ENCODE measurements around the gene FER.

FER gene

DNA sequence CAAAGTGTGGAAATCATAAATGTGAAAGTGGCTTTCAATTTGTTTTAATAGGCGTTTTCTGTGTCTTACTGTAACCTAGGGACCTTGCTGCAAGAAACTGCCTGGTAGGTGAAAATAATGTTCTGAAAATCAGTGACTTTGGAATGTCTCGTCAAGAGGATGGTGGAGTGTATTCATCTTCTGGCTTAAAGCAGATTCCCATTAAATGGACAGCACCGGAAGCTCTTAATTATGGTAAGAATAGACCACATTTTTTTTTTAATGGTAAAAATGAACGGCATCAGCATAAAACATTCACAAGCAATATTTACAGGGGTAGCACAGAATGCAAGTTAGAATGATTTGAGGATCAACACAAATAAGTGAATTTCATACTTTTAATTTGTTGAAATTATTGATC, 433.0 kb downstream of the FER start:
- H3K9me3 ChIP-seq: no peaks in the 10 kb centered on the region
- TF ChIP-seq, protein P1, sequence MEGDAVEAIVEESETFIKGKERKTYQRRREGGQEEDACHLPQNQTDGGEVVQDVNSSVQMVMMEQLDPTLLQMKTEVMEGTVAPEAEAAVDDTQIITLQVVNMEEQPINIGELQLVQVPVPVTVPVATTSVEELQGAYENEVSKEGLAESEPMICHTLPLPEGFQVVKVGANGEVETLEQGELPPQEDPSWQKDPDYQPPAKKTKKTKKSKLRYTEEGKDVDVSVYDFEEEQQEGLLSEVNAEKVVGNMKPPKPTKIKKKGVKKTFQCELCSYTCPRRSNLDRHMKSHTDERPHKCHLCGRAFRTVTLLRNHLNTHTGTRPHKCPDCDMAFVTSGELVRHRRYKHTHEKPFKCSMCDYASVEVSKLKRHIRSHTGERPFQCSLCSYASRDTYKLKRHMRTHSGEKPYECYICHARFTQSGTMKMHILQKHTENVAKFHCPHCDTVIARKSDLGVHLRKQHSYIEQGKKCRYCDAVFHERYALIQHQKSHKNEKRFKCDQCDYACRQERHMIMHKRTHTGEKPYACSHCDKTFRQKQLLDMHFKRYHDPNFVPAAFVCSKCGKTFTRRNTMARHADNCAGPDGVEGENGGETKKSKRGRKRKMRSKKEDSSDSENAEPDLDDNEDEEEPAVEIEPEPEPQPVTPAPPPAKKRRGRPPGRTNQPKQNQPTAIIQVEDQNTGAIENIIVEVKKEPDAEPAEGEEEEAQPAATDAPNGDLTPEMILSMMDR (IDR thresholded peaks at IDR 0.05): no peak
- H3K4me1 ChIP-seq (ENCODE audit: control insufficient read depth in 1 of 2, insufficient read depth in 1 of 2, low read depth in 1 of 2, low read length in 1 of 2): no peaks in the 10 kb centered on the region
- H3K27ac ChIP-seq: no peak overlapping the region
- H3K4me3 ChIP-seq (ENCODE audit: low read depth in 1 of 2, low read length in 1 of 2): no peak overlapping the region
- H3K27me3 ChIP-seq: no peaks in the 10 kb centered on the region
- no peaks in the 10 kb centered on the region for H3K36me3 ChIP-seq

DNA sequence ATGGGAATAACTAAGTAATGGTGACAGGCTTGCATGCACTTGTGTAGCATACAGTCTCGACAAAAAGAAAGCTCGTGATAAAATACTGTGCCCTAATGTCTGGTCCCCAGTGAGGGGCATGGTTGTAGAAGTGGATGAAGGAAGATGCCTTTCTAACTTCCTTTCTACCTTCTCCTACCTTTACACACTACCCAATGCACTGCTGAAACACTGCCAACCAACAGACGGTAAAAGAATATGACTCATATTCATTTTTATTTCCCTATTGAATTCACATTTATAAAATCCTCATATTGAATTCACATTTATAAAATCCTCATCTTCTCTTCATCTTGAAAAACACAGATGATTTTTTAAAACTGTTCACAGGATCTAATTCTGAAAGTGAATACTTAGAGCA, 439.1 kb downstream of the FER start:
- TF ChIP-seq, protein P1 (IDR thresholded peaks at IDR 0.05): no peak
- no peaks in the 10 kb centered on the region for H3K4me1 ChIP-seq (ENCODE audit: control insufficient read depth in 1 of 2, insufficient read depth in 1 of 2, low read depth in 1 of 2, low read length in 1 of 2)

GRCh38 chr5:109191153-109191558, 443.5 kb downstream of the FER start:
- Histone ChIP-seq H3K4me1 (ENCODE audit: control insufficient read depth in 1 of 2, insufficient read depth in 1 of 2, low read depth in 1 of 2, low read length in 1 of 2) (no peaks in the 10 kb centered on the region), H3K4me3 (ENCODE audit: low read depth in 1 of 2, low read length in 1 of 2) (no peak overlapping the region), H3K27ac (no peak overlapping the region), H3K27me3 (no peaks in the 10 kb centered on the region), H3K36me3 (no peaks in the 10 kb centered on the region), H3K9me3 (no peaks in the 10 kb centered on the region)
- TF ChIP-seq, protein P1 (IDR thresholded peaks at IDR 0.05): no peak

More for the DNA sequence above, 439.1 kb downstream of the FER start:
- Histone ChIP-seq H3K27me3 (no peaks in the 10 kb centered on the region), H3K4me3 (ENCODE audit: low read depth in 1 of 2, low read length in 1 of 2) (no peak overlapping the region), H3K27ac (no peak overlapping the region), H3K9me3 (no peaks in the 10 kb centered on the region), H3K36me3 (no peaks in the 10 kb centered on the region)

- Histone ChIP-seq H3K9me3 (no peaks in the 10 kb centered on the region), H3K36me3 (no peaks in the 10 kb centered on the region), H3K4me3 (ENCODE audit: low read depth in 1 of 2, low read length in 1 of 2) (no peak overlapping the region), H3K27ac (no peak overlapping the region), H3K27me3 (no peaks in the 10 kb centered on the region), H3K4me1 (ENCODE audit: control insufficient read depth in 1 of 2, insufficient read depth in 1 of 2, low read depth in 1 of 2, low read length in 1 of 2) (no peaks in the 10 kb centered on the region)
- TF ChIP-seq, protein P1 (IDR thresholded peaks at IDR 0.05): no peak
Observed at GRCh38 chr5:109192027-109192426, 444.3 kb downstream of the FER start.

DNA sequence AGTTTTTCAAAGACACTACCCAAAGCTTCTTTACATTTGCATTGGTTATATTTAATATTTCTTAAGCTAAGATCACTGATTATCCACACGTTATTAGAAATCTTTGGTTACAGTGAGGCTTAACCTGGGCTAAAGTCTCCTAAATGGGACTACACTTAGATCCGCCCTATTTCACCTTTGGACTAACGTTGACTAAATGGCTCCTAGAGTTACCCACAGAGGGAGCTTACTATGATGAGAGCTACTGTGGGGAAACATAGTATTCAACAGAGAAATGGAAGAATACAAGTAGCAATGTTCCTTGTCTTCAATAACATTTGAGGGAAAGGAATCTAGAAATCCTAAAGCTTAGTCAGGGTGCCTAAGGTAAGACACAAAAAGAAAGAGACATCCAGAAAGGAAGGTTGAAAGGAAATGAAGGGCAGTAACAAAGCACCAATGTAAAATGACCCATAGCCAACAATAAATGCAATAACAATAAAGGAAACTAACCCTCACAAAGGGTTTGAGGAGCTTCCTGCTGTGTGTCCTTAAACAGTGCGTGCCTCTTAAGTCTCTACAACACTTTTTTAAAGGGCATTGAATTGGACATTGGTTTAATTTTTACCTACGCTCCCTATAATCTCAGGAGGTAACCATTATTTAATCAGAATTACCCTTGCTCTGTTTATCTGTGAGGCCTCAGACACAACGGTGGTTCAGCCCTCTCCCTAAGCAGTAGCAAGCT, 445.0 kb downstream of the FER start:
- TF ChIP-seq, protein P1 (IDR thresholded peaks at IDR 0.05): no peak
- Histone ChIP-seq H3K27me3 (no peaks in the 10 kb centered on the region), H3K27ac (no peak overlapping the region), H3K4me1 (ENCODE audit: control insufficient read depth in 1 of 2, insufficient read depth in 1 of 2, low read depth in 1 of 2, low read length in 1 of 2) (no peaks in the 10 kb centered on the region), H3K36me3 (no peaks in the 10 kb centered on the region), H3K9me3 (no peaks in the 10 kb centered on the region), H3K4me3 (ENCODE audit: low read depth in 1 of 2, low read length in 1 of 2) (no peak overlapping the region)
